Calu3 (cell line): ENCODE results near the gene NBEA. TPM values are rescaled to one million over a fixed set of nuclear protein-coding genes. Genes with fewer than 3 reads are reported as not detected.

Experiments
- BruUV-seq: library from RNA; stranded (reverse); fragments of 400-500 nt; replicated peaks from 2 replicates; lab custom pipeline; 2021; lab: Mats Ljungman, UMichigan
- CTCF ChIA-PET: fragments of 300-600 bp; sonication (Branson Sonifier 250); formaldehyde crosslinking; loops from one replicate; lab custom pipeline; 2022; ENCODE audit warnings: antibody characterized with exemption; lab: Charles Lee
- DNase-seq: peaks from one replicate; pipeline ENCODE4 v3.0.0; 2022
- H3K27ac Mint-ChIP-seq: one replicate; pipeline ENCODE4 v1.8.0; 2022; ENCODE audit warnings: mixed read lengths; ENCODE audit not compliant: unreplicated experiment
- H3K27me3 Mint-ChIP-seq: one replicate; pipeline ENCODE4 v1.8.0; 2022; ENCODE audit warnings: mixed read lengths; ENCODE audit not compliant: unreplicated experiment
- H3K36me3 Mint-ChIP-seq: one replicate; pipeline ENCODE4 v1.8.0; 2022; ENCODE audit warnings: mild to moderate bottlenecking, moderate library complexity, mixed read lengths; ENCODE audit not compliant: insufficient read depth, unreplicated experiment
- H3K4me1 Mint-ChIP-seq: one replicate; pipeline ENCODE4 v1.8.0; 2022; ENCODE audit warnings: mild to moderate bottlenecking, low read depth, mixed read lengths; ENCODE audit not compliant: unreplicated experiment
- H3K4me3 Mint-ChIP-seq: one replicate; pipeline ENCODE4 v1.8.0; 2022; ENCODE audit warnings: mild to moderate bottlenecking, low read depth, moderate library complexity, mixed read lengths; ENCODE audit not compliant: unreplicated experiment
- H3K9me3 Mint-ChIP-seq: one replicate; pipeline ENCODE4 v1.8.0; 2022; ENCODE audit warnings: low read depth, mixed read lengths; ENCODE audit not compliant: unreplicated experiment
- CTCF ChIP-seq: fragments of 200-600 bp; IDR thresholded peaks from one replicate; pipeline ENCODE4 v1.8.0; 2022; ENCODE audit warnings: antibody characterized with exemption; ENCODE audit not compliant: unreplicated experiment
- intact Hi-C: fragments of 100-400 bp; cut with micrococcal nuclease; formaldehyde crosslinking; loops from one replicate; pipeline ENCODE4 v1.10.0; 2022; ENCODE audit not compliant: unreplicated experiment
- total RNA-seq: library from RNA; stranded (reverse); gene quantifications from 2 replicates; pipeline ENCODE4 v1.2.3, GENCODE V29; 2022

Gene NBEA
- total RNA-seq, 1 experiment from 2014 or later, result 18.0 TPM

- BruUV-seq, result no TSS peak
- Mint-ChIP-seq H3K4me1 (no peaks in the 10 kb centered on the region), H3K27ac (no peak overlapping the region), H3K4me3 (no peak overlapping the region), H3K36me3 (peaks cover 6% of the 10 kb centered on the region), H3K27me3 (no peaks in the 10 kb centered on the region), H3K9me3 (no peaks in the 10 kb centered on the region)
- DNase-seq, result no peak
- no peak for TF ChIP-seq CTCF
- CTCF ChIA-PET, result no interaction called here
- intact Hi-C loops, result no loop called here
Measured at GRCh38 chr13:35252536-35253205, 310.6 kb downstream of the NBEA start.

- peaks cover 6% of the 10 kb centered on the region for H3K36me3 Mint-ChIP-seq
- TF ChIP-seq CTCF, result no peak
- no peaks in the 10 kb centered on the region for H3K4me1 Mint-ChIP-seq
- no peak overlapping the region for H3K4me3 Mint-ChIP-seq
- BruUV-seq, result no TSS peak
- H3K9me3 Mint-ChIP-seq, result no peaks in the 10 kb centered on the region
- CTCF ChIA-PET, result no interaction called here
- no peak overlapping the region for H3K27ac Mint-ChIP-seq
- intact Hi-C loops, result no loop called here
- H3K27me3 Mint-ChIP-seq, result no peaks in the 10 kb centered on the region
- DNase-seq, result no peak
Measured at GRCh38 chr13:35255241-35255640, 313.2 kb downstream of the NBEA start.

GRCh38 chr13:35256459-35257148, 314.5 kb downstream of the NBEA start:
- Mint-ChIP-seq H3K4me3 (no peak overlapping the region), H3K36me3 (peaks cover 2% of the 10 kb centered on the region)
- no peak for DNase-seq

GRCh38 chr13:35260316-35260715, 318.2 kb downstream of the NBEA start:
- no peak for TF ChIP-seq CTCF
- no peaks in the 10 kb centered on the region for H3K36me3 Mint-ChIP-seq
- H3K27me3 Mint-ChIP-seq, result no peaks in the 10 kb centered on the region
- H3K4me3 Mint-ChIP-seq, result no peak overlapping the region
- intact Hi-C loops, result no loop called here
- DNase-seq, result no peak
- no TSS peak for BruUV-seq
- H3K4me1 Mint-ChIP-seq, result no peaks in the 10 kb centered on the region
- CTCF ChIA-PET, result no interaction called here
- H3K9me3 Mint-ChIP-seq, result peaks cover 3% of the 10 kb centered on the region
- no peak overlapping the region for H3K27ac Mint-ChIP-seq

More at GRCh38 chr13:35256459-35257148, 314.5 kb downstream of the NBEA start:
- Mint-ChIP-seq H3K4me1 (no peaks in the 10 kb centered on the region), H3K27me3 (no peaks in the 10 kb centered on the region), H3K9me3 (no peaks in the 10 kb centered on the region), H3K27ac (no peak overlapping the region)
- CTCF ChIA-PET, result no interaction called here
- intact Hi-C loops, result no loop called here
- no peak for TF ChIP-seq CTCF
- BruUV-seq, result no TSS peak
